Measurements from ENCODE around the gene KANSL1L. TPM values are rescaled to one million over a fixed set of nuclear protein-coding genes. Genes with fewer than 3 reads are reported as not detected.

The KANSL1L gene
- total and polyA plus RNA-seq, 10 of the 15 experiments (the other 5 are each of a cell fraction or from before 2014, with no cell fraction given): 1.2 to 9.5 (median 3.7) TPM

DNA sequence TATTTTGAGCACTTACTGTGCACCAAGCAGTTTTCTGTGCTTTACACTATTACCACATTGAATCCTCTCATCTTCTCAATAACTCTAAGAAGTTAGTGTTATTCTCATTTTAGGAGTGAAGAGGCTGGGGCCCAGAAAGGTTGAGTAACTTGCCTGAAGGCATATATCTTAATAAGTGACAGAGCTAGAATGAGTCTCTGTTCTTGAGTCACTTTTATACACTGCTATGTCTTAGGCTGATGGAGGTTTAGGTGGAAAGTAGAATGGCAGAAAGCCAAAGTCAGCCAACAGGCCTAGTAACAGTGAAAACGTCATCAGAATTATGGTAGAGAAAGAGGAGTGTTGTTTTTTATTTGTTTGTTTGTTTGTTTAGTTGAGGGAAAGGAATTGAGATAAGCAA lies 196.6 kb downstream of the KANSL1L start:
- in situ Hi-C loops (cut with MboI) (no loop called here), intact Hi-C loops (cut with micrococcal nuclease; ENCODE audit: unreplicated experiment) (no loop called here)
- ChIA-PET CTCF (interaction anchor here (1.1 to 6.1 kb wide), 2 partner anchors 221 to 224 kb away, joined by 4 to 51 read pairs; no protein-coding TSS in a partner anchor), SMC1A (ENCODE audit: uncharacterized antibody, unreplicated experiment) (interaction anchor here (1.1 kb wide), 1 partner anchor 425 kb away, joined by 3 read pairs; no protein-coding TSS in a partner anchor), RAD21 (ENCODE audit: unreplicated experiment) (no interaction called here), POLR2A (no interaction called here)
- DNase-seq (ENCODE audit: low read depth, low spot score): no peak
- no peak for ATAC-seq
- WGBS (ENCODE audit: insufficient coverage, insufficient replicate concordance, low lambda C conversion rate, missing lambda C conversion rate): 0% methylated on average over 1 of the region's 1 CpG
- H3K79me2 ChIP-seq (ENCODE audit: control insufficient read depth, insufficient read depth, low read length): no peaks in the 10 kb centered on the region
- H4K20me1 ChIP-seq (ENCODE audit: control insufficient read depth, insufficient read depth): no peaks in the 10 kb centered on the region
- H2AFZ ChIP-seq (ENCODE audit: control insufficient read depth, low read depth, low read length): no peak overlapping the region
- no peaks in the 10 kb centered on the region for H3K9me3 ChIP-seq (replicated peaks; ENCODE audit: control insufficient read depth, insufficient read depth, low read length)
- BruUV-seq (replicated peaks): no TSS peak
- H3K9ac ChIP-seq (ENCODE audit: control insufficient read depth, insufficient read depth, low read length): no peak overlapping the region
- no peak overlapping the region for H3K27ac ChIP-seq (ENCODE audit: control insufficient read depth, insufficient read depth)
- H3K4me2 ChIP-seq (ENCODE audit: control insufficient read depth, insufficient read depth): no peak overlapping the region
- no peaks in the 10 kb centered on the region for H3K36me3 ChIP-seq (ENCODE audit: control insufficient read depth in 2 of 2, insufficient read depth in 2 of 2, low read length in 1 of 2)
- no peaks in the 10 kb centered on the region for H3K27me3 ChIP-seq (replicated peaks in 1 of 2; ENCODE audit: control insufficient read depth in 2 of 2, insufficient read depth in 2 of 2, low read length in 1 of 2)
- H3K4me3 ChIP-seq: no peak overlapping the region
- no peaks in the 10 kb centered on the region for H3K4me1 ChIP-seq (ENCODE audit: control insufficient read depth, insufficient read depth, low read length)
- FAIRE-seq: no peak
- no peak for TF ChIP-seq GABPA (IDR thresholded peaks at IDR 0.05; ENCODE audit: low read depth)
- TF ChIP-seq ZSCAN29 (IDR thresholded peaks at IDR 0.05): no peak
- TF ChIP-seq, protein P1, sequence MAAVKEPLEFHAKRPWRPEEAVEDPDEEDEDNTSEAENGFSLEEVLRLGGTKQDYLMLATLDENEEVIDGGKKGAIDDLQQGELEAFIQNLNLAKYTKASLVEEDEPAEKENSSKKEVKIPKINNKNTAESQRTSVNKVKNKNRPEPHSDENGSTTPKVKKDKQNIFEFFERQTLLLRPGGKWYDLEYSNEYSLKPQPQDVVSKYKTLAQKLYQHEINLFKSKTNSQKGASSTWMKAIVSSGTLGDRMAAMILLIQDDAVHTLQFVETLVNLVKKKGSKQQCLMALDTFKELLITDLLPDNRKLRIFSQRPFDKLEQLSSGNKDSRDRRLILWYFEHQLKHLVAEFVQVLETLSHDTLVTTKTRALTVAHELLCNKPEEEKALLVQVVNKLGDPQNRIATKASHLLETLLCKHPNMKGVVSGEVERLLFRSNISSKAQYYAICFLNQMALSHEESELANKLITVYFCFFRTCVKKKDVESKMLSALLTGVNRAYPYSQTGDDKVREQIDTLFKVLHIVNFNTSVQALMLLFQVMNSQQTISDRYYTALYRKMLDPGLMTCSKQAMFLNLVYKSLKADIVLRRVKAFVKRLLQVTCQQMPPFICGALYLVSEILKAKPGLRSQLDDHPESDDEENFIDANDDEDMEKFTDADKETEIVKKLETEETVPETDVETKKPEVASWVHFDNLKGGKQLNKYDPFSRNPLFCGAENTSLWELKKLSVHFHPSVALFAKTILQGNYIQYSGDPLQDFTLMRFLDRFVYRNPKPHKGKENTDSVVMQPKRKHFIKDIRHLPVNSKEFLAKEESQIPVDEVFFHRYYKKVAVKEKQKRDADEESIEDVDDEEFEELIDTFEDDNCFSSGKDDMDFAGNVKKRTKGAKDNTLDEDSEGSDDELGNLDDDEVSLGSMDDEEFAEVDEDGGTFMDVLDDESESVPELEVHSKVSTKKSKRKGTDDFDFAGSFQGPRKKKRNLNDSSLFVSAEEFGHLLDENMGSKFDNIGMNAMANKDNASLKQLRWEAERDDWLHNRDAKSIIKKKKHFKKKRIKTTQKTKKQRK (IDR thresholded peaks at IDR 0.05; ENCODE audit: low read depth, low read length): no peak
- TF ChIP-seq ZNF217 (IDR thresholded peaks at IDR 0.05): no peak
- TF ChIP-seq, protein P2, sequence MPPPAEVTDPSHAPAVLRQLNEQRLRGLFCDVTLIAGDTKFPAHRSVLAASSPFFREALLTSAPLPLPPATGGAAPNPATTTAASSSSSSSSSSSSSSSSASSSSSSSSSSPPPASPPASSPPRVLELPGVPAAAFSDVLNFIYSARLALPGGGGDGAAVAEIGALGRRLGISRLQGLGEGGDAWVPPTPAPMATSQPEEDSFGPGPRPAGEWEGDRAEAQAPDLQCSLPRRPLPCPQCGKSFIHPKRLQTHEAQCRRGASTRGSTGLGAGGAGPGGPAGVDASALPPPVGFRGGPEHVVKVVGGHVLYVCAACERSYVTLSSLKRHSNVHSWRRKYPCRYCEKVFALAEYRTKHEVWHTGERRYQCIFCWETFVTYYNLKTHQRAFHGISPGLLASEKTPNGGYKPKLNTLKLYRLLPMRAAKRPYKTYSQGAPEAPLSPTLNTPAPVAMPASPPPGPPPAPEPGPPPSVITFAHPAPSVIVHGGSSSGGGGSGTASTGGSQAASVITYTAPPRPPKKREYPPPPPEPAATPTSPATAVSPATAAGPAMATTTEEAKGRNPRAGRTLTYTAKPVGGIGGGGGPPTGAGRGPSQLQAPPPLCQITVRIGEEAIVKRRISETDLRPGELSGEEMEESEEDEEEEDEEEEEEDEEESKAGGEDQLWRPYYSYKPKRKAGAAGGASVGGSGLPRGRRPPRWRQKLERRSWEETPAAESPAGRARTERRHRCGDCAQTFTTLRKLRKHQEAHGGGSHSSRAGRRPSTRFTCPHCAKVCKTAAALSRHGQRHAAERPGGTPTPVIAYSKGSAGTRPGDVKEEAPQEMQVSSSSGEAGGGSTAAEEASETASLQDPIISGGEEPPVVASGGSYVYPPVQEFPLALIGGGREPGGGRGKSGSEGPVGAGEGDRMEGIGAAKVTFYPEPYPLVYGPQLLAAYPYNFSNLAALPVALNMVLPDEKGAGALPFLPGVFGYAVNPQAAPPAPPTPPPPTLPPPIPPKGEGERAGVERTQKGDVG (CRISPR knock-in tag; IDR thresholded peaks at IDR 0.05): no peak
- TF ChIP-seq, protein P3, sequence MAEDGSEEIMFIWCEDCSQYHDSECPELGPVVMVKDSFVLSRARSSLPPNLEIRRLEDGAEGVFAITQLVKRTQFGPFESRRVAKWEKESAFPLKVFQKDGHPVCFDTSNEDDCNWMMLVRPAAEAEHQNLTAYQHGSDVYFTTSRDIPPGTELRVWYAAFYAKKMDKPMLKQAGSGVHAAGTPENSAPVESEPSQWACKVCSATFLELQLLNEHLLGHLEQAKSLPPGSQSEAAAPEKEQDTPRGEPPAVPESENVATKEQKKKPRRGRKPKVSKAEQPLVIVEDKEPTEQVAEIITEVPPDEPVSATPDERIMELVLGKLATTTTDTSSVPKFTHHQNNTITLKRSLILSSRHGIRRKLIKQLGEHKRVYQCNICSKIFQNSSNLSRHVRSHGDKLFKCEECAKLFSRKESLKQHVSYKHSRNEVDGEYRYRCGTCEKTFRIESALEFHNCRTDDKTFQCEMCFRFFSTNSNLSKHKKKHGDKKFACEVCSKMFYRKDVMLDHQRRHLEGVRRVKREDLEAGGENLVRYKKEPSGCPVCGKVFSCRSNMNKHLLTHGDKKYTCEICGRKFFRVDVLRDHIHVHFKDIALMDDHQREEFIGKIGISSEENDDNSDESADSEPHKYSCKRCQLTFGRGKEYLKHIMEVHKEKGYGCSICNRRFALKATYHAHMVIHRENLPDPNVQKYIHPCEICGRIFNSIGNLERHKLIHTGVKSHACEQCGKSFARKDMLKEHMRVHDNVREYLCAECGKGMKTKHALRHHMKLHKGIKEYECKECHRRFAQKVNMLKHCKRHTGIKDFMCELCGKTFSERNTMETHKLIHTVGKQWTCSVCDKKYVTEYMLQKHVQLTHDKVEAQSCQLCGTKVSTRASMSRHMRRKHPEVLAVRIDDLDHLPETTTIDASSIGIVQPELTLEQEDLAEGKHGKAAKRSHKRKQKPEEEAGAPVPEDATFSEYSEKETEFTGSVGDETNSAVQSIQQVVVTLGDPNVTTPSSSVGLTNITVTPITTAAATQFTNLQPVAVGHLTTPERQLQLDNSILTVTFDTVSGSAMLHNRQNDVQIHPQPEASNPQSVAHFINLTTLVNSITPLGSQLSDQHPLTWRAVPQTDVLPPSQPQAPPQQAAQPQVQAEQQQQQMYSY (CRISPR knock-in tag; IDR thresholded peaks at IDR 0.05): no peak
- TF ChIP-seq SMAD1 (IDR thresholded peaks at IDR 0.05; ENCODE audit: low read depth, partially characterized antibody): no peak
- no peak for TF ChIP-seq POLR2AphosphoS2 (IDR thresholded peaks at IDR 0.05; ENCODE audit: low read depth, low read length)
- TF ChIP-seq, protein P4, sequence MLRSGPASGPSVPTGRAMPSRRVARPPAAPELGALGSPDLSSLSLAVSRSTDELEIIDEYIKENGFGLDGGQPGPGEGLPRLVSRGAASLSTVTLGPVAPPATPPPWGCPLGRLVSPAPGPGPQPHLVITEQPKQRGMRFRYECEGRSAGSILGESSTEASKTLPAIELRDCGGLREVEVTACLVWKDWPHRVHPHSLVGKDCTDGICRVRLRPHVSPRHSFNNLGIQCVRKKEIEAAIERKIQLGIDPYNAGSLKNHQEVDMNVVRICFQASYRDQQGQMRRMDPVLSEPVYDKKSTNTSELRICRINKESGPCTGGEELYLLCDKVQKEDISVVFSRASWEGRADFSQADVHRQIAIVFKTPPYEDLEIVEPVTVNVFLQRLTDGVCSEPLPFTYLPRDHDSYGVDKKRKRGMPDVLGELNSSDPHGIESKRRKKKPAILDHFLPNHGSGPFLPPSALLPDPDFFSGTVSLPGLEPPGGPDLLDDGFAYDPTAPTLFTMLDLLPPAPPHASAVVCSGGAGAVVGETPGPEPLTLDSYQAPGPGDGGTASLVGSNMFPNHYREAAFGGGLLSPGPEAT (IDR thresholded peaks at IDR 0.05; ENCODE audit: low read depth): no peak
- TF ChIP-seq TBL1XR1 (IDR thresholded peaks at IDR 0.05; ENCODE audit: low read depth, low read length): no peak
- no peak for TF ChIP-seq TAF1 (IDR thresholded peaks at IDR 0.05; ENCODE audit: borderline replicate concordance, low read depth, low read length)
- no peak for TF ChIP-seq MYC (IDR thresholded peaks at IDR 0.05; ENCODE audit: insufficient read depth, insufficient read length, insufficient replicate concordance, low read length, severe bottlenecking)
